Ramos (cell line): ENCODE measurements around the gene AGBL1.

Experiments used
- in situ Hi-C: fragments of 300-500 bp; cut with MboI; formaldehyde crosslinking; loops from one replicate; pipeline ENCODE4 v1.14.3; 2022; ENCODE audit warnings: low sequenced_read_pairs; ENCODE audit not compliant: unreplicated experiment

AGBL1 gene

GRCh38 chr15:86161250-86161649, 81.6 kb downstream of the AGBL1 start:
- in situ Hi-C loops: no loop called here

DNA sequence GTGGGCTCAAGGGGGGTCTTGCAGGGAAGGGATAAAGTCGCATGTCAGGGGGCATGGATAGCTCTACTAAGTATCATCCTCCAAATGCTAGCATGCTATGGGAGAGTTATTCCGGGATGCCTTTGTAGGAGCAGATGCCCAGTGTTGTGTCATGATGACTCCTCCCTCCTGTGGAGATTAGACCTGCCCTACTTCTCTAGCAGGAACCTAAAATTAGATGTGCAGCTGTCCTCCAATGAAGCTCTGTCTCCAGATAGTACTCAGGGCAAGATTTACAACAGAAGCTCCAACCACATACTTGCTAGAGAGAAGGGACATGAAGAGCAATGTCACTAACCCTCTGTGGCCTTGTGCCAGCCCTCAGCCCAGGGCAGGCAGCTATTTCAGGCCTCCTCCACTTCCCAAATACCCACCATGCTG, 82.5 kb downstream of the AGBL1 start:
- in situ Hi-C loops: no loop called here

DNA sequence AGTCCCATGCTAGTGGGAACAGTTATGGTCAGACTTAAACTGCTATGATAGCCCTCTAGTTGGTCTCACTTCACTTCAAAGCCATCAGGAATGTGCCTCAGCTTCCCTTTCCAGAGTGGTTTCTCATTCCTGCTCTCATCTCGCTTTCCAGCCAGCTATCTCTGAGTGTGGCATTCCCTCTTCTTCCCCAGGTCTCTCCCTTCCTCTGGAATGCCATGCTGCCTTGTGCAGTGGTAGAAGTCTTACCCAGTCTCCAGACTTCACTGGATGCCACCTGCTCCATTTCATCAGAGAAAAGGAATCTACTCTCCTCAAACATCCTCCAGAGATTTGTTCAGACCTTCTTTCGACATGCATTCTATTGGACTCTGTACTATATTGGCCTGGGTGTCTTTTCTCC, 83.0 kb downstream of the AGBL1 start:
- in situ Hi-C loops: no loop called here

DNA sequence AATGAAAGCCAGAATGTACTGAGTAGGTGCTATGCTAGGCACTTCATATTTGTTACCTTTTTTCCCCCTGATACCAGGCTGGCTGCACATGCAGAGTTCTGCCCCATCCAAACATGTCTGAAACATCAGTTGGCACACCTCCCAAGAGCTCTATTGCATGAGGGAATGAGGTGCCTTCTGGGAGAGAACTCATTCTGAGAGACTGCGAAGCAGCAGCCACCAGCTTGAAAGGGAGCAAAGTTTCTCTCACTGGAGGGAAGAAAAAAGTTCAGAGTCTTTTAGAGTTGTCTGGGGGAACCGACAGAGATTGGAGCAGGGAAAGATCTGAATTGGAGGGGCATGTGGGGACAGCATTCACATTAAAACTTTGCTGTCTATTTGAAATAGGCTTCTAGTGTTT, 84.1 kb downstream of the AGBL1 start:
- in situ Hi-C loops: no loop called here

GRCh38 chr15:86164232-86164898, 84.7 kb downstream of the AGBL1 start:
- in situ Hi-C loops: no loop called here

DNA sequence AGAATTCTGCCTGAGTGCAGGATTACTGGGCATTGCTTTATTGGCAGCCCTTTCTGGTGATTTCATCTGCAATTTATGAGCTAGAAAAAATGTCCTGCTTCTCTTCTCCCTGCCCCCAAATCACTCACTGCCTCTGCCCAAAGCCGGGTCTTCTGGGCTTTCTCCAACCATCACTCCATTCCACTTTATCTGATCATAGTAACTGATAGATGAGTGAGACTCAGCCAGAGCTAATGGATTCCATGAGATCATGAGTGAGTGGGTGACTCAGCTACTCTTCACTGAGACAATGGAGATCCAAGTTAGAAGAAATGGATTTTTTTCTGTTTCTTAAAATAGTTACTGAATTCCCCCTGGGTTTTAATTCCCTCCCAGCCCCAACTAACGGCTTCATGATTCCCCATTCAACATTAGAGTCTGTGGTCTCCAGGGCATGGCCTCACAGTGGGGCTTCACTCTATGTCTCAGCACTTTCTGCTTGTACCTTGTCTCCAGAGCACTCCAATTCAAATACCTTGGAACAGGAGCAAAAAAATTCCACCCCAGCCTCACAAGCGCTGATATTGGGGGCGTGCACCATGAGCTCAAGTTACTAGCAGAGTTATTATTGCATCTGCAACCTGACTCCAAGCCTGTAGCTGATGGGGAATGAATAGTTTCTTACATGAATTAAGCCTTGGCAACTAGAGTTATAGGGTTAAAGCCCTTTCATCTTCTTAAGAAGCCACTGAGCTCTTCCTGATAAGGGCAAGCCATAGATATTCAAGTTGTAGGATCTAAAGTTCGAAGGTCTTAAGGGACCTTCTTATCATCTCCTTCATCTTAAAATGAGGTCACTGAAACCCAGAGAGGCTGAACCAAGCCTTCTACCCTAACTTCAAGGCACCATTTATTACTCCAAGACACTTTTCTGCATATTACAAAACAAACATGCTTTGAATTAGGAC, 85.9 kb downstream of the AGBL1 start:
- in situ Hi-C loops: no loop called here

DNA sequence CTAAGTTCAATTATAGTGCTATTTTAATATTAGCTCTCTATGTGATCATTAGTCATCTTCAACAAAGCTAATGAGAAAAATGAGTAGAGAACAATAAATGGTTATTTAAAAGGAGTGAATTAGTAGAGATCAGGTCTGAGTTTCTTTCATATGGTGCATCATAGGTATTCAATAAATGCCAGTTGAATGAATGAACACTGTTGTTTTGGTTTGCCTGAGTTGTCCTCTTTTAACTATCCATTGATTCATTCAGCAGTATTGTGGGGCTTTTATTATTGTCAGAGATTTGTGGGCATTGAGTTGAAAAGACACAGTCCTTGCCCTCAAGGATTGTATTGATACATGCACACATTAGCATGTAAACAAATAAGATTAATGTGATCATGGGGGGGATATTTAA, 88.2 kb downstream of the AGBL1 start:
- in situ Hi-C loops: no loop called here

GRCh38 chr15:86178845-86179244, 99.2 kb downstream of the AGBL1 start:
- in situ Hi-C loops: no loop called here

DNA sequence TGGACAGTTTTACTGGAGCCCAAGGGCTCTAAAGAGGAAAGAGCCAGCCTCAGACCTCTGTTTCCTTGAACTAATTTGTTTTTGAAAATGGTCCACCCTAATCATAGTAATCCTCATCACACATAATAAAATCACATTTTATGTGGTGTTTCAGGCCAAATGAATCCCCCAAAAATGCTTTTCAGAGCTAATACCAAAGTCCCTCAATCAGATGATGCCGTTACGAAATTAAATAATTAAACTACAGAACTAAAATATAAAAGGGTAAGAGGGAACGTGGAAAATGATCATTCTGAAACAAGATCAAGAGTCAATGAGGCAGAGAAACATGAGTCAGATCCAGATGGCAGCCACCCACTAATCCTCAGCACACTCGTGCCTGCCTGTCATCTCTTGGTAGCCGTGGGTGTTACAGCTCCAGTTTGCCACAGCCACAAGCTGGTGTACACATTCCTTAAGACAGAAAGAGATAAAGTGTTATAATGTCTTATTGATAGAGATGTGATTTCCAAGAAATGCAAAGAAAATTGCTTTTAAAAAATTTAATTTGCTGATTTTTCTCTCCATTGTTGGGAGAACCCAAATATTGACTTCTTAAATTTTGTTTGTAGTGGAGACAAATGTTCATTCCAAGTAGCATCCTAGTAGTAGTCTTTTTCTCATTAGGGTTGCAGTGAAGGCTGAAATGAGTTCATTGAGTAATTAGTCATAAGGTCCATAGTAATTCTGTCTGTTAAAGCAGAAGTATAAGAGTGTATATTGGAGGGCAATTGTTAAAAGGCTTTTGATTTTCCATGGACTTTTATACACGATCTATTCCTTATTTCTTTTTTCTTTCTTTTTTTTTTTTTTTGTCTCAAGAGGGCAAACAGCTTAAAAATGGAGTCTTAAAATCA, 104.2 kb downstream of the AGBL1 start:
- in situ Hi-C loops: no loop called here

DNA sequence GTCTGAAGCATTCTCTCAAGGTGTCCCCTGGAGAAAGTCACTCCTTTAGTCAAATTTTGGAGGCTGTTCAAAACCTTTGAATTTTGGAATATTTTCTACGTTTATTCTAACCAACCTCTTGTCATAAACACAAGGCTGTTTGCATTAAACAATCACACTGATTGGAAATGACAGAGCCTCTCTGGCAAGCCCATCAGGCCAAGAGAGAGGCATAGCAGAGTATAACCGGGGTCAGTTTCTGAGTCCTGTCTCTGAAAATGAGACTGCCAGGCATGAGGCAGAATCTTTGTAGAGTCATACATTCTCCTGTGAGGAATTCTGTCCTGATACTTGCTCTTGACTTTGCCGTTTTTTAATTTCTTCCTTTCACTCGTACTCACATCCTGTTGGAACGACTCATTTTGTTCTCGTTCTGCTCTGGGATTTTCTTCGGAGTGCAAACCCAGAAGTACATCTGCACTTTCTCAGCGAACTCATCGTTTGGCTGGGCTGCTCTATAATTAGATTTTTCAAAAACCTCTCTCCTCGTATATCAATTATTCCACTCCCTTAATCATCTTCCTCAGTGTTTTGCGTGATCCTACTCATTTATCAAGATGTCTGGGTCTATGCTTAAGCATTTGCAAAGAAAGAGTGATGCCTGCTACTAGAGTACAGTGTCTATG, 114.2 kb downstream of the AGBL1 start:
- in situ Hi-C loops: no loop called here

GRCh38 chr15:86197770-86198169, 118.1 kb downstream of the AGBL1 start:
- in situ Hi-C loops: no loop called here

GRCh38 chr15:86199467-86200145, 119.9 kb downstream of the AGBL1 start:
- in situ Hi-C loops: no loop called here

GRCh38 chr15:86201313-86202008, 121.8 kb downstream of the AGBL1 start:
- in situ Hi-C loops: no loop called here

- in situ Hi-C loops: no loop called here
These were observed 123.8 kb downstream of the AGBL1 start for GRCh38 chr15:86203462-86203861.

- in situ Hi-C loops: no loop called here
These were observed 125.4 kb downstream of the AGBL1 start for GRCh38 chr15:86205096-86205495.

DNA sequence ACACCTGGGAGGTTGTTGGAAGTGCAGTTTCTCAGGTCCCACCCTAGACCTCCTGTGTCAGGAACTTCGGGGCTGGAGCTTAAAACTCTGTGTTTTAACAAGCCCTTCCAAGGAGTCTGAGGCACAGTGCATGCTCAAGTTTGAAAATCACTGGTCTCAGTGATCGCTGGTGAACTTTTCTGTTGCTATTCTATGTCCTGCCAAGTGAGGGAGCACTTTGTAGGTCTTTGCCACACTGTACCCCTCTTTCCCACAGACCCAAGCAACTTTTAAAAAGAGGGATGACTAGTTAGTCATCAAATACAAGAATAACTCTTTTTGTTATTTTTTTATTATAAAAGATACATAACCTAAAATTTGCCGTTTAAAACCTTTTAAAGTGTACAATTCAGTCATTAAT, 133.7 kb downstream of the AGBL1 start:
- in situ Hi-C loops: no loop called here

DNA sequence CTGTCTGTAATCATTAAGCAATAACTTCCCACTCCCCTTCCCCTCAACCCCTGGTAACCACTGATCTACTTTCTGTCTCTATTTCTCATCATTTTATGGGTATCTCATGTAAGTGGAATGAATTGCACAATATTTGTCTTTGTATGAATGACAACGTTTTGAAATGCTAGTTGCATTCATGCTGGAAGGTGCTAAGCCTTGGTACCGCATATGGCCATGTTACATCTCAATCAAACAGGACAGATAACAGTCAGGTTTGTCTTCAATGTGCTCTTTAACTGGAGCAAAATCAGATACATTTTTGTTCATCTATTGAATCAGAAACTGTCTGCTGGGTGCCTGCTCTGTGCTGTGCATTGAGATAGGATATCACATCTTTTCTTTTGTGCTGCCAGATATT, 134.2 kb downstream of the AGBL1 start:
- in situ Hi-C loops: no loop called here

DNA sequence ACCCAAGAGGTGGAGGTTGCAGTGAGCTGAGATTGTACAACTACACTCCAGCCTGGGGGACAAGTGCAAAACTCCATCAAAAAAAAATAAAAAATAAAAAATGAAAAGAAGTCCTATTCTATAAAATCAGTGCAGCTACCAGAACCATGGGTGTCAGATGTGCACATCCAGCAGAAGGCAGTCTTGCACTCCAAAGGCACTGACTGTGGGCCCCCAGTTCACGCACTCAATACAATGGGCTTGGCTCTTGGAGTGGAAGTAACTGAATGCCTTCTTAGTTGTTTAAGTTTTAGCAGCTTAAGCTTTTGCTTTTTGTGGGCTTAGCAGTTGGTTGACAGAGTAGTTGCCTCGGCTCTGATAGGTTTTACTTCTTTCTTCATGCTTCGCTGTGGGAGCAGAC, 141.4 kb downstream of the AGBL1 start:
- in situ Hi-C loops: no loop called here

- in situ Hi-C loops: no loop called here
These were observed 149.6 kb downstream of the AGBL1 start for GRCh38 chr15:86229306-86229705.
